ENCODE results near the gene CALHM1.
"Not testable (repeated sequence)": the region's sequence is repeated elsewhere in the genome, so short reads cannot be mapped to it uniquely, and the experiment has no call there.

Gene CALHM1

DNA sequence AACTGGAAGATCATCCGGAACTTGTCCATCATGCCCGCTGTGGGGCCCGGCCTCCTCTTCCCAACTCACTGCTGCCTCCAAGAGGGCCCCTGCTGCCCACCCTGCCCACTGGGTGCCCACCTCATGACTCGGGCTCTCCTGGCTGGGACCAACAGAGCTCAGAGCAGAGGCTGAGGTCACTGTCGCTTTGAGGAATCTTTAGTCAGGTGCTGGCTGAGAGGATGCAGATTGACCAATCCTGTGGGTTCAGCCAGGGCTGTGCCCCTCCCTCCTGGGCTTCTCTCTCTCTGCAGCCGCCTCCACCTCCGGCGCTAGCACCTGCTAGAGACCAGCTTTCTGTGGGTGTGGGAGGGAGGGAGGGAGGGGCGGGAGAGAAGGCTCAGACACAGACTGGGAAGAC lies at the start of gene CALHM1:
Gene CALHM1, minus strand, starts transcription at position 181 of the 400 bp plus-strand sequence. Its CDS starts 149 bp downstream, at position 32.
- peak; percentile 64 for DNase-seq (ENCODE audit: low spot score)

DNA sequence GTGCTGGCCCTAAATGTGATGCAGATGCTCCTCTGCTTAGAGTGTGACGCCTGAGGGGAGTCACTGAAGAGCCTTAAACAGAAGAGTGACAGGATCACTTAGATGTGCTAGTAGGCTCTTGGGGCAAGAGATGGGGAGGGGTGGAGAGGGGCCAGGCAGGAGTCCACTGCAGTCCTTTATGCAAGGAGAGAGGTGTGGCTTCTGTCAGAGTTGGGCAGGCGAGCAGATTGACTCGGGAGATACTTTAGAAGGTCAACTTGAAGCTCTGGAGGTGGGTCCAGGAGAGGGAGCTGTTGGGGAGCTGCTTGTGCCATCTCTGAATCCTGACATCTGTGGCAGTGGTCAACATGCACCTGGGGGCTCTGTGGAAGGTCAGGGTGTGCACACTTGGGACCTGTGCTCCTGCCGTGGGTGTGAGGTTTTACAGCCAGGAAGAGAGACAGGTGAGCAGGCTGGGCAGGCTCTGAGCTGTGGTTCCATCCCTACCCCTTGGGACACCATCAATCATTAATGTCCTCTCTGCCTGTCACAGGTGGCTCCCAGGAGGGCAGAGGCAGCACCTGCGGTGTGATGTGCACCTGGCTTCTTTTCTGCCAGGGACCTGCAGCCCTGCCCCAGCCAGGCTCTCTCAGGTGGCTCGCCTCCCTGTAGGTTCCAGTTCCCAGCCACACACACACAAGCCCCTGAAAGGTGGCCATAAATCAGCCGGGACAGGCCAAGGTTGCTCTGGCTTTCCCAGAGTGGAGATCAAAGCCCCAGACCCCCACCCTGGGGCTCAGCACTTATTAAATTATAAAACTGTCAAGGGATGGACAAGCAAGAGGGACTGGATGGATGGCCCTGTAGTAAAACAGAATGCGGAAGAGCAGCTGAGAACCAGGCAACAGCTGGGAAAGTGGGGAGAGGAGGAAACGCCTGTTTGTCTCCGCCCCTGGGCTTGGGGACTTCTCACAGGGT lies 48.8 kb upstream of the CALHM1 start:
- DNase-seq (ENCODE audit: low spot score): peak; percentile 41

- DNase-seq (ENCODE audit: low spot score): peak; percentile 17
Observed at GRCh38 chr10:103506061-103506460, 47.4 kb upstream of the CALHM1 start.

DNA sequence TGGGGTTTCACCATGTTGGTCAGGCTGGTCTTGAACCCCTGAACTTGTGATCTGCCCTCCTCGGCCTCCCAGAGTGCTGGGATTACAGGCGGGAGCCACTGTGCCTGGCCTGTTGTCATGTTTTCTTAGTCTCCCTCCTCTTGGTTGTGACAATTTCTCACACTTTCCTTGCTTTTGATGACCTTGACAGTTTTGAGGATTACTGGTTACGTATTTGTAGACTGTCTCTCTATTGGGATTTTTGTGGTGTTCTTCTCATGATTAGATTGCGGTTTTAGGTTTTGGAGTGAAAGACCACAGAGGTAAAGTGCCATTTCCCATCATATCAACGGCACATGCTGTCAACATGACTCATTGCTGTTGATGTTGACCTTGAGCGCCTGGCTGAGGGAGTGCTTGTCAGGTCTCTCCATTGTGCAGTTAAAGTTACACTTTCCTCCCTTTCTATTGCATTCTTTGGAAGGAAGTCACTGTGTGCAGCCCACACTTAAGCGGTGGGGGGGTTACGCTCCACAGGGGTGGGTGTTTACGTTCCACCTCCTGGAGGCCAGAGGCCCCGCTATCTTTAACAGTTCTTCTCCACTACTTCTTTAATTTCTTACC lies 45.6 kb upstream of the CALHM1 start:
- no peak for DNase-seq (ENCODE audit: low spot score)

GRCh38 chr10:103503777-103504176 lies 45.1 kb upstream of the CALHM1 start:
- DNase-seq (ENCODE audit: low spot score): not testable (repeated sequence)

DNA sequence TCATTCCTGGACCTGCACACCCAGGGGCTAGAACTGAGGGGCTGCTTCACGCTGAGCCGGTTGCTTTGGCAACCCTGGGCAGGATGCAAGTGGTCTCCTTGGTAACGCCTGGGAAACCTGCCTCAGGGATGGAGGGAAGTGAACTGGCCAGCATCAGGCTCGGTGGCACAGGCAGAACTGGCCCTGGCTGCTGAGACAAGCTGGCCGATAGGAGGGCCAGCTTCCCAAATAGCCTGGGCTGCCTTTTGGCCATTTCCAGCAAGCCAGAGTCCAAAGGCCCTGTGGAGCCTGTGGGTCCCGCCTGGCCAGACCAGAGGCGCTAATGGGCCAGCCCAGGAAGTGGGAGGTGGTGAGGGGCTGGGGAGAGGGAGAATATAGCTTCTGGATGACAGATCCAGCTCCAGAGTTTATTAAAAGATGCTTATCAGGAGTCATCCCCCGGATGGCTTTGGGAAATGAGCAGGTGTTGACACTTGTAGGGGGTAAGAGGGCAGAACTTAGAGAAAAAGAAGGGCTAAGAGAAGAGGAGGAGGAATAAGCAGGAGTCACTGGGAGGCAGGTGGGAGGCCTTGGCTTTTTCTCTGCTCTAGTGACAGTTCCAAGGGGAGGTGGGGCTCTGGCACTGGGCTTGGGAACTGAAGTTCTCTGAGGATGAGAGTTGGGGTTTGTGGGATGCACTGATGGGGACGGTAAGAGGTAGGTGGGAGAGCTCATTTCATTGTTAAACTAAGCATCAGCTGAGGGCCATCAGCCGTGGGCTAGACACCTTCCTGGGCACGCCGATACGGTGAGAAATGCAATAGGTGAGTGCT lies 44.4 kb upstream of the CALHM1 start:
- no peak for DNase-seq (ENCODE audit: low spot score)

DNA sequence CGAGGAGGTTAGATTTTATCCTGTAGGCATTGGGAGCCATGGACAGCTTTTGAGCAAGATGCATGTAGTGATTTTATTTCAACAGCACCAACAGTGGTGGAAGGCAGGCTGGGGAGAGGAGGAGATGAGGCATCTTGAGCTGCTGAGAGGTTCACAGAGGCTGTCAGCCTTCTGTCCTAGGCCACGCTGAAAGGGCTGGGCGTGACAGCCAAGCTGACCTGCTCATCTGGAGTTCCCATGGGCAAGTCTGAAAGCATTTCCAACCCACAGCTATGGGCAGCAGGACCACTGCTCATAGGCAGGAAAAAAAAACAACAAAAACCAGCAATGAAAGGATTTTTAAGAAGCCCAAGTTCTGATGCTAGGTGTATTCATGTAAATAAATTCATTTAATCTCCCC lies 42.5 kb upstream of the CALHM1 start:
- DNase-seq (ENCODE audit: low spot score): no peak

GRCh38 chr10:103500481-103500880 lies 41.8 kb upstream of the CALHM1 start:
- DNase-seq (ENCODE audit: low spot score): no peak

- no peak for DNase-seq (ENCODE audit: low spot score)
Observed at GRCh38 chr10:103499881-103500280, 41.2 kb upstream of the CALHM1 start.

DNA sequence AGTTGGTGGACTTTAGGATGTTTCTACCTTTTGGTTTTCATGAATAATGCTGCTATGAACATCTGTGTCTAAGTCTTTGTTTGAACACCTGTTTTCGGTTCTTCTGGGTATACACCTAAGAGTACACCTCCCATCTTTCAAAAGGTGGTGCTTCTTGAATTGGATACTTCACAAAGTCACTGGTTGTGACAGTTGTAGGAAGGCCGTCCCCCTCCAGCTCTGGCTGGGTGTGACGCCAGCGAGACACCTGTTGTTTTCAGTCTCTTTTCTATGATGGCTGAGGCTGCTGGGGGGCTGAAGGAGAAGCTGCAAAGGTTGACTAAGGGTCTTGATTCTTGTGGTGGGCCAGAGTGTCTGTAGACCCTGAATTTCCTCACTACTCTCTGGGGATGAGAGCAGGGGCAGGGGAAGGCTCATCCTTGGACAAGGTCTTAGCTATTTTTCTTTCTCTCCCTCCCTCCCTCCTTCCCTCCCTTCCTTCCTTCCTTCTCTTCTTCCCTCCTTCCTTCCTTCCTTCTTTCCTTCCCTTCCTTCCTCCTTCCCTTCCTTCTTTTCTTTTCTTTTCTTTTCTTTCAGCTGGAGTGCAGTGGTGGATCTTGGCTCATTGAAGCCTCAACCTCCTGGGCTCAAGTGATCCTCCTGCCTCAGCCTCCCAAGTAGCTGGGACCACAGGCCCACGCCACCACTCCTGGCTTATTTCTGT lies 40.4 kb upstream of the CALHM1 start:
- no peak for DNase-seq (ENCODE audit: low spot score)

GRCh38 chr10:103497161-103497915 lies 38.6 kb upstream of the CALHM1 start:
- no peak for DNase-seq (ENCODE audit: low spot score)

DNA sequence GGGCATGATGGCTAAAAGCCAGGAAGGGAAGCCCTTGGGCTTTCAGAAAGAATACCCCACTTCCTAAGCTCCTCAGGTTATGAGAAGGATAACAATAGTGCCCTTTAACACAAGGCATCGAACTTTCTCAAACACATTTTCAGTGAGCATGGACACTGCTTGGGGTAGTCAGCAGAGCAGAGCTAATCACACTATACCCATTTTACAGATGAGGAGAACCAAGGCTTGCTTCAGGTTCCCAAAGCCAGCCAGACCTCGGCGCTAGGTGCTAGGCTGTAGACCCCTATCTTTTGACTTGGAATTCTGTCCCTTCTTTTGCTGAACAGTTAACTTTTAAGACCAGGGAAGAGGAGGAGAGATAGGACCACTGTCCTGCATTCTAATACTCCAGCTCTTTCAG lies 36.6 kb upstream of the CALHM1 start:
- DNase-seq (ENCODE audit: low spot score): no peak

- peak; percentile 67 for DNase-seq (ENCODE audit: low spot score)
Observed at GRCh38 chr10:103493916-103494877, 35.5 kb upstream of the CALHM1 start.

GRCh38 chr10:103493362-103493915 lies 34.7 kb upstream of the CALHM1 start, which contains the start of gene NEURL1:
NEURL1 (plus strand) TSS chr10:103493705; CDS start chr10:103494388, 683 bp downstream.
- DNase-seq (ENCODE audit: low spot score): peak; percentile 81

GRCh38 chr10:103492655-103493261 lies 34.1 kb upstream of the CALHM1 start:
- no peak for DNase-seq (ENCODE audit: low spot score)

- no peak for DNase-seq (ENCODE audit: low spot score)
Observed at GRCh38 chr10:103491729-103492364, 33.1 kb upstream of the CALHM1 start.

GRCh38 chr10:103490986-103491314 lies 32.2 kb upstream of the CALHM1 start:
- DNase-seq (ENCODE audit: low spot score): no peak

DNA sequence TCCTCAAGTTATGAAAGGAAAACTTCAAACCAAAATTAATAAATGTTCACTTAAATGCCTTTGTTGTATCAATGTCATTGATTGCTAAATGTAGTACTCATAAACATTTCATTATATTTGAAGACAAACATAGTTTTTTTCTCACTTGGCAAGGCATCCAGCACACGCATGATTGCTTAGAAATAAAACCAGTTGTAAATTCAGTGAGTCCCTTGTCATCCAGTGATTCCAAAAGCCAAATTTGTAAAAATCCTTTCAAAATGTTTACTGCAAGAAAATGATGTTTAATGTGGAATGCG lies 28.7 kb upstream of the CALHM1 start:
- DNase-seq (ENCODE audit: low spot score): no peak
